Thoracic aorta (tissue), 2 donors: ENCODE results near the gene MTUS2. TPM values are rescaled to one million over a fixed set of nuclear protein-coding genes. Genes with fewer than 3 reads are reported as not detected.
"Not testable (repeated sequence)": the region's sequence is repeated elsewhere in the genome, so short reads cannot be mapped to it uniquely, and the experiment has no call there.

Experiments used
- ATAC-seq: fragments of 150-250 bp; one replicate; pipeline ENCODE4 v1.8.0; 2017; ENCODE audit warnings: low read depth; ENCODE audit not compliant: insufficient number of reproducible peaks, low FRiP score
- DNase-seq: peaks from one replicate; pipeline ENCODE4 v3.0.0-alpha.2; 2020; ENCODE audit warnings: low spot score
- H3K27ac ChIP-seq, 2 donors: fragments of 200-600 bp; sonication (generic); 1 replicate in 1 of 2; 2 replicates in 1 of 2; pipeline ENCODE4 v1.5.1; 2016; ENCODE audit warnings: mild to moderate bottlenecking in 2 of 2, moderate library complexity in 2 of 2
- H3K27me3 ChIP-seq: fragments of 200-600 bp; sonication (generic); replicated peaks from 2 replicates; pipeline ENCODE4 v1.6.0; 2016; ENCODE audit warnings: mild to moderate bottlenecking; ENCODE audit not compliant: insufficient read depth
- H3K36me3 ChIP-seq: fragments of 200-600 bp; sonication (generic); one replicate; pipeline ENCODE4 v1.5.1; 2016
- H3K4me1 ChIP-seq, 2 donors: fragments of 200-600 bp; sonication (generic); 1 replicate in 1 of 2; 2 replicates in 1 of 2; pipeline versions ENCODE4 v1.5.1 to v1.6.0; 2016; ENCODE audit warnings: low read depth in 2 of 2, mild to moderate bottlenecking in 1 of 2; ENCODE audit not compliant: control insufficient read depth in 1 of 2
- H3K4me3 ChIP-seq: fragments of 200-600 bp; sonication (generic); 2 replicates; pipeline ENCODE4 v1.5.1; 2016; ENCODE audit warnings: mild to moderate bottlenecking
- H3K9me3 ChIP-seq: fragments of 200-600 bp; sonication (generic); 2 replicates; pipeline ENCODE4 v1.5.1; 2016
- total RNA-seq, 2 donors: library from RNA; depleted of rRNA; stranded (reverse); fragments of >200 nt; gene quantifications; one replicate each; pipeline versions ENCODE4 v1.1.0 to v1.2.3, GENCODE V29; 2016
- TF ChIP-seq, protein P1 (sequence below): fragments of 200-600 bp; sonication (generic); IDR thresholded peaks from one replicate; pipeline ENCODE4 v1.5.1; 2019; ENCODE audit warnings: antibody characterized with exemption

The MTUS2 gene
- total RNA-seq, 2 donors from 2014 or later, result 14.9 to 26.4 TPM

DNA sequence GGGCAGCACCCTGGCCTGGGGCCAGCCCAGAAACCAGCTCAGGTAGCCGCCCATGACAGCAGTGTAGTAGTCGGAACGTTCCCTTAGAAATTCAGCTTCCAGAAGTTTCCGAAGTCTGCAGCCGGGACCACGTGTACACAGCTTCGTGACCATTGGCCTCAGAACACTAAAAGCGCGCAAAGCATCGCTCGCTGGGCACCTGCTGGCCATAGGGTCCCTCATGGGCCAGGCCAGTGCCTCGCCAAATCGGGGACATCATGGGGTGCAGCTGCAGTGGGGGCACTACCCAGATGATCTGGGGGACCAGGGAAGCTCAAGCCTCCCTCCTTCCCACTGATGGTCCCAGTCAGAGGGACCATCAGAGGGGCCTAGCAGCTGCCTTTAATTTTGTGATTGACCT, 384.5 kb downstream of the MTUS2 start:
- TF ChIP-seq, protein P1, sequence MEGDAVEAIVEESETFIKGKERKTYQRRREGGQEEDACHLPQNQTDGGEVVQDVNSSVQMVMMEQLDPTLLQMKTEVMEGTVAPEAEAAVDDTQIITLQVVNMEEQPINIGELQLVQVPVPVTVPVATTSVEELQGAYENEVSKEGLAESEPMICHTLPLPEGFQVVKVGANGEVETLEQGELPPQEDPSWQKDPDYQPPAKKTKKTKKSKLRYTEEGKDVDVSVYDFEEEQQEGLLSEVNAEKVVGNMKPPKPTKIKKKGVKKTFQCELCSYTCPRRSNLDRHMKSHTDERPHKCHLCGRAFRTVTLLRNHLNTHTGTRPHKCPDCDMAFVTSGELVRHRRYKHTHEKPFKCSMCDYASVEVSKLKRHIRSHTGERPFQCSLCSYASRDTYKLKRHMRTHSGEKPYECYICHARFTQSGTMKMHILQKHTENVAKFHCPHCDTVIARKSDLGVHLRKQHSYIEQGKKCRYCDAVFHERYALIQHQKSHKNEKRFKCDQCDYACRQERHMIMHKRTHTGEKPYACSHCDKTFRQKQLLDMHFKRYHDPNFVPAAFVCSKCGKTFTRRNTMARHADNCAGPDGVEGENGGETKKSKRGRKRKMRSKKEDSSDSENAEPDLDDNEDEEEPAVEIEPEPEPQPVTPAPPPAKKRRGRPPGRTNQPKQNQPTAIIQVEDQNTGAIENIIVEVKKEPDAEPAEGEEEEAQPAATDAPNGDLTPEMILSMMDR, result no peak
- DNase-seq (no peak), ATAC-seq (no peak)

DNA sequence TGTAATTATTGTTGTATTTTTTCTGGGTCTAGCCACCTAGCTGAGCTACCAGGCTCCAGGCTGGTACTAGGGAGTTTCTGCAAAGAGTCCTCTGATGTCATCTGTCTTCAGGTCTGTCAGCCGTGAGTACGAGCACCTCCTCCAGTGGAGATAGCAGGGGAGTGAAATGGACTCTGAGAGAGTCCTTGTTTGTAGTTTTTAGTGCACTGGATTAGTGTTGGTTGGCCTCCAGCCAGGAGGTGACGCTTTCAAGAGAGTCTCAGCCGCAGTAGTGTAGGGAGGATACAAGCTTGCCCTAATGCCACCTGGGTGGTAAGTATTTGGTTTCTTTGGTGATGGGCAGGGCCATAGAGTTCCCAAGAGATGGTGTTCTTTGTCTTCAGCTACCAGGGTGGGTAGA, 390.5 kb downstream of the MTUS2 start:
- TF ChIP-seq, protein P1, result no peak
- Histone ChIP-seq H3K9me3 (no peaks in the 10 kb centered on the region), H3K36me3 (no peaks in the 10 kb centered on the region), H3K4me3 (no peak overlapping the region), H3K4me1 (no peaks in the 10 kb centered on the region), H3K27me3 (no peaks in the 10 kb centered on the region), H3K27ac (no peak overlapping the region)
- DNase-seq (no peak), ATAC-seq (no peak)

More for the DNA sequence above, 384.5 kb downstream of the MTUS2 start:
- Histone ChIP-seq H3K4me1 (no peaks in the 10 kb centered on the region), H3K27ac (no peak overlapping the region), H3K4me3 (no peak overlapping the region), H3K36me3 (no peaks in the 10 kb centered on the region), H3K27me3 (no peaks in the 10 kb centered on the region), H3K9me3 (no peaks in the 10 kb centered on the region)

DNA sequence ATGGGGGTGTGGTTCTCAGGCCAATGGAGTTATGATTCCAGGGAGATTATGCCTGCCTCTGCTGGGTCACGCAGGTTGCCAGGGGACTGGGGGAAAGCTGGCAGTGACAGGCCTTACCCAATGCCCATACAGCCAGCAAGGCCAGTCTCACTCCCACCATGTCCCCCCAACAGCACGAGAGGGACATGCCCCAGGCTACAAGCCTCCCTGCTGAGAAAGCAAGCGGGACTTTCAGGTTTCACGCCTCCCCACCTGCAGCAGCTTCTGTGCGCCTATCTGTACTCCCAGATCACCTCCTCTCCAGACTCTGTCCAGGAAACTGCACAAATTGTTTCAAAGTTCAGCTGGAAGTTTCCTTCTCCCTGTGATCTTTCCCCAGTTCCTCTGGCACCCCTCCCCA, 391.0 kb downstream of the MTUS2 start:
- not testable (repeated sequence) for H3K4me3 ChIP-seq, H3K36me3 ChIP-seq, H3K9me3 ChIP-seq, DNase-seq, ATAC-seq, H3K4me1 ChIP-seq, H3K27me3 ChIP-seq, H3K27ac ChIP-seq

DNA sequence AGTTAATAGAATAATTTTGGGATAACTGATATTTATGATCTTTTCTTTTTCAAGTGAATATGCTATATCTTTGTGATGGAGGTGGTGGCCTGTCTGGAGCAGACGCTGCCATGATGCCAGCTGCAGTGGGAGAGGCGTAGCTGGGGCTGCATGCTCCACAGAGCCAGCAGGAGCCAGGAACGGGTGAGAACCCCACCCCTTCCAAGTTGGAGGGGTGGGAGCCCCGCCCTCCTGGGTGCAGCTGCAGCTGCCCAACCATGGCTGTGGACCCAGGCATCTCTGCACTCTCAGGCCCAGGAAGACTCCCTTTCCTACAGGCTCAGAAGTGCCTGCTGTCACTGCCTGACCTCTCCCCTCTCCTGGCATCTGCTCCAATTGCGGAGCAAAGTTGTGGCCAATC, 402.3 kb downstream of the MTUS2 start:
- ATAC-seq (no peak), DNase-seq (no peak)
- H3K4me1 ChIP-seq, result peaks cover 7 to 36% of the 10 kb centered on the region in 2 donors
- TF ChIP-seq, protein P1, result no peak
- no peaks in the 10 kb centered on the region for H3K36me3 ChIP-seq
- no peak overlapping the region for H3K27ac ChIP-seq
- no peak overlapping the region for H3K4me3 ChIP-seq
- H3K27me3 ChIP-seq, result no peaks in the 10 kb centered on the region
- H3K9me3 ChIP-seq, result no peaks in the 10 kb centered on the region

DNA sequence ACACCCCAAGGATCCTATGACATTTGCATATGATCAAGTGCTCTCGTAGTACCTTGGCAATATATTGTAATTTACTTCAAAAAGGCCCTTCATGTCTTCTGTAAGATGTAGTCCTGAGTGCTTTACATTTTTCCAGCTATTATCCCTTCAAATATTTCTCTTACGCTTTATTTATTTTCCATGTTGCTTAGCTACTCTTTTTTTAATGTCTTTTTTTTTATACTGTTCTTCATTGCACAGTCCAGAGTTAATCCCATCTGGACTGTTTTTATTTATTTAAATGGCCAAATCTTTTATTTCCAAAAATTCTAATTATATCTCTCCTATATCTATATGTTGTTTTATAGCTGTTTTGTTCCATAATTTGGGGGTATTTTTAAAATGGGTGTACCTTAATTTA, 404.1 kb downstream of the MTUS2 start:
- ATAC-seq (no peak), DNase-seq (no peak)
- TF ChIP-seq, protein P1, result no peak
- Histone ChIP-seq H3K27ac (no peak overlapping the region), H3K9me3 (no peaks in the 10 kb centered on the region), H3K4me1 (peaks cover 14 to 54% of the 10 kb centered on the region in 2 donors), H3K4me3 (no peak overlapping the region), H3K36me3 (no peaks in the 10 kb centered on the region), H3K27me3 (no peaks in the 10 kb centered on the region)

DNA sequence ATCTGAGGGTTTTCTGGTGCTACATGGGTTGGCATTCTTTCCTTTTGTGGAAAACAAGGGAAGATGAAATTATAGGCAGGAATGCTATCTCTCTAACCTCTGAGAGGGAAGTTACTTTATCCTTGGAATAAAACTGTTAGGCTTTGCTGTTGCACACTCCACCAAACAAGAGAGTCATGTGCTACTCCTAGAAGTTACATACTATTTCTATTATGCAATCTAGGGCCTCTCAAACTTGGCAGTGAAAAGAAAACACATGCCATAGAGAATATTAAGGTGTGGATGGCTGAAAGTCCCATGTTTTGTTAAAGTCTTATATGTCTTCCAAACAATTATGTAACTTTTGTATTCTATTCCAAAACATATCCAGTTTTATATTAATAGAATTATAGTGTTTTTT, 407.4 kb downstream of the MTUS2 start:
- H3K27ac ChIP-seq, result peak overlapping the region; percentile 43 to 73
- peaks cover 36 to 63% of the 10 kb centered on the region in 2 donors for H3K4me1 ChIP-seq
- TF ChIP-seq, protein P1, result no peak

More for the DNA sequence above, 407.4 kb downstream of the MTUS2 start:
- Histone ChIP-seq H3K27me3 (no peaks in the 10 kb centered on the region), H3K36me3 (no peaks in the 10 kb centered on the region), H3K9me3 (no peaks in the 10 kb centered on the region), H3K4me3 (peak overlapping the region; percentile 18)
- ATAC-seq, result peak; percentile 76
- no peak for DNase-seq
